Sciatic nerve (tissue), 2 donors: ENCODE results near the gene PTTG1IP. TPM values are rescaled to one million over a fixed set of nuclear protein-coding genes. Genes with fewer than 3 reads are reported as not detected.

Experiments
- ATAC-seq: fragments of 200-7000 bp; cut with Tn5 transposase; one replicate; pipeline ENCODE4 v1.9.1; 2020; ENCODE audit warnings: mild to moderate bottlenecking, moderate library complexity
- DNase-seq: peaks from one replicate; pipeline ENCODE4 v3.0.0-alpha.2; 2020; ENCODE audit warnings: low spot score
- intact Hi-C: fragments of 100-400 bp; cut with DNase I; formaldehyde crosslinking; loops from one replicate; pipeline ENCODE4 v1.14.2; 2022
- total RNA-seq: library from RNA; stranded (reverse); fragmentation: NEBNext Ultra II Directional; extraction: Animal tissue kit (Norgen Biotek cat#: 25700); gene quantifications from one replicate; pipeline ENCODE4 v1.2.1, GENCODE V29; 2021
- donor health status: DM: no; HTN: no; CAD: no.
- donor health status: DM: no; HTN: no; CAD: no.

The PTTG1IP gene
- total RNA-seq, 1 donor from 2014 or later, result 192 TPM

GRCh38 chr21:44853601-44854390 is 19.7 kb downstream of the PTTG1IP start:
- no peak for DNase-seq
- ATAC-seq, result peak; percentile 12
- intact Hi-C loops, result no loop called here

GRCh38 chr21:44850905-44851657 is 22.4 kb downstream of the PTTG1IP start:
- intact Hi-C loops, result no loop called here
- peak; percentile 31 for DNase-seq
- ATAC-seq, result no peak

GRCh38 chr21:44850208-44850800 is 23.2 kb downstream of the PTTG1IP start:
- DNase-seq, result peak; percentile 40

GRCh38 chr21:44849616-44850130 is 23.8 kb downstream of the PTTG1IP start:
- DNase-seq (peak; percentile 53), ATAC-seq (no peak)
- intact Hi-C loops, result no loop called here

More at GRCh38 chr21:44850208-44850800, 23.2 kb downstream of the PTTG1IP start:
- intact Hi-C loops, result no loop called here
- no peak for ATAC-seq

- intact Hi-C loops, result no loop called here
- DNase-seq (peak; percentile 49), ATAC-seq (no peak)
Observed at GRCh38 chr21:44848821-44849521, 24.5 kb downstream of the PTTG1IP start.

- ATAC-seq (no peak), DNase-seq (peak; percentile 48)
- intact Hi-C loops, result no loop called here
Observed at GRCh38 chr21:44847261-44848056, 26.0 kb downstream of the PTTG1IP start.

GRCh38 chr21:44846485-44847260 is 26.8 kb downstream of the PTTG1IP start:
- intact Hi-C loops, result no loop called here
- ATAC-seq (peak; percentile 73), DNase-seq (peak; percentile 73)

- ATAC-seq (no peak), DNase-seq (no peak)
- intact Hi-C loops, result no loop called here
Observed at GRCh38 chr21:44846224-44846484, 27.3 kb downstream of the PTTG1IP start.

- intact Hi-C loops, result no loop called here
- ATAC-seq, result peak; percentile 76
- peak; percentile 75 for DNase-seq
Observed at GRCh38 chr21:44845418-44846223, 27.9 kb downstream of the PTTG1IP start.

- no peak for ATAC-seq
- intact Hi-C loops, result no loop called here
Observed at GRCh38 chr21:44844256-44844655, 29.2 kb downstream of the PTTG1IP start.

GRCh38 chr21:44842721-44843445 is 30.6 kb downstream of the PTTG1IP start:
- no peak for DNase-seq
- ATAC-seq, result no peak
- intact Hi-C loops, result no loop called here

More at GRCh38 chr21:44844256-44844655, 29.2 kb downstream of the PTTG1IP start:
- DNase-seq, result no peak

GRCh38 chr21:44842087-44842486 is 31.4 kb downstream of the PTTG1IP start:
- ATAC-seq (no peak), DNase-seq (no peak)
- intact Hi-C loops, result no loop called here

- intact Hi-C loops, result no loop called here
- DNase-seq, result no peak
- ATAC-seq, result no peak
Observed at GRCh38 chr21:44840771-44841170, 32.7 kb downstream of the PTTG1IP start.

- DNase-seq (peak; percentile 46), ATAC-seq (no peak)
- intact Hi-C loops, result no loop called here
Observed at GRCh38 chr21:44838951-44839350, 34.5 kb downstream of the PTTG1IP start.

GRCh38 chr21:44838039-44838895 is 35.2 kb downstream of the PTTG1IP start:
- DNase-seq (peak; percentile 56), ATAC-seq (no peak)
- intact Hi-C loops, result no loop called here
